NOMO-1 treated with dmso at 0.1 percent for 144 hours (cell line): Measurements from ENCODE around the gene RBM25.
A peak's percentile ranks its signal among the peaks of the same experiment; 100 is the strongest.

ENCODE experiments used
- DNase-seq: peaks from one replicate; lab custom pipeline; 2025; ENCODE audit not compliant: unreplicated experiment; lab: John Stamatoyannopoulos, UW

The RBM25 gene

GRCh38 chr14:73102806-73103497 lies 44.6 kb downstream of the RBM25 start:
- DNase-seq: no peak

GRCh38 chr14:73105050-73105449 lies 46.7 kb downstream of the RBM25 start:
- DNase-seq: no peak

GRCh38 chr14:73105727-73106126 lies 47.4 kb downstream of the RBM25 start:
- DNase-seq: no peak

GRCh38 chr14:73116079-73116665 lies 57.8 kb downstream of the RBM25 start:
- no peak for DNase-seq

DNA sequence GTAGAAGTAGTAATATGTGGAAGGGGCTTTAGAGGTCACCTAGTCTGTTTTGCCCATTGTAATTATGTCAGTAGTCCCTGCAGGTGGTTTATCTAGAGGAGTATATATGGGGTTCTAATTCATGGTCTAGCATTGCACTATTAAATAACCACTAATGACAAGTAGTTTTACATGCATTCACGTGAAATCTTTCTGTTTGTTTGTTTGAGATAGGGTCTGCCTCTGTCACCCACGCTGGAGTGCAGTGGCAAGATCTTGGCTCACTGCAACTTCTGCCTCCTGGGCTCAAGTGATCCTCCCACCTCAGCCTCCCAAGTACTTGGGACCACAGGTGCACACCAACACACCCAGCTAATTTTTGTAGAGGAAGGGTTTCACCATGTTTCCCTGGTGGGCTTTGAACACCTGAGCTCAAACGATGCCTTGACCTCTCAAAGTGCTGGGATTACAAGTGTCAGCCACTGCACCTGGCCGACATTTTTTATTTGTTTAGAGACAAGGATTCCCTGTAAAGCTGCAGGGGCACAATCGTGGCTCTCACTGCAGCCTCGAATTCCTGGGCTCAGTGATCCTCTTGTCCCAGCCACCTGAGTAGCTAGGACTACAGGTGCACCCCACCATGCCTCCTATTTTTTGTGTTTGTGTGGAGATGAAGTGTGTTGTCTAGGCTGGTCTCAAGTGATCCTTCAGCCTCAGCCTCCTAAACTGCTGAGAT lies 66.0 kb downstream of the RBM25 start:
- no peak for DNase-seq

DNA sequence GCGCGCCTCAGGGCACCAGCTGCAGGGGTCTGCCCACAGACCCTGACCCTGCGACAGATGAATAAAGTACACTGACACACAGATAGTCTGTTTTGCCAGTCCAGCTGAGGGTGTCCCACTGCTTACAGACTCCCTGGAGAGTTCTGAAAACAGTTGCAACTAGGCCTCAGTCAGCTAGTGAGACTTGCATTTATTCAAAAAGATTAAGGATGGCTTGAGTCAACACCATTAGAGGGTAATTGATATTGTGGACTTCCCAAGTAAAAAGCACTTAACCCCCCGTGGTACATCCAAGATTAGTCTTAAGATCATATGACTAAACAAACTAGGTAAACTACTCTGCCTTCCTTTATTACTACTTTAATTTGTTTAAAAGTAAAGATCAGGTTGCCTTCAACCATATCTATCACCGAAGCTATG lies 66.8 kb downstream of the RBM25 start:
- DNase-seq: no peak

- DNase-seq: no peak
Observed at GRCh38 chr14:73125746-73126145, 67.4 kb downstream of the RBM25 start.

GRCh38 chr14:73133795-73134194 lies 75.5 kb downstream of the RBM25 start:
- DNase-seq: no peak

- DNase-seq: no peak
Observed at GRCh38 chr14:73136085-73136386, 77.7 kb downstream of the RBM25 start.

DNA sequence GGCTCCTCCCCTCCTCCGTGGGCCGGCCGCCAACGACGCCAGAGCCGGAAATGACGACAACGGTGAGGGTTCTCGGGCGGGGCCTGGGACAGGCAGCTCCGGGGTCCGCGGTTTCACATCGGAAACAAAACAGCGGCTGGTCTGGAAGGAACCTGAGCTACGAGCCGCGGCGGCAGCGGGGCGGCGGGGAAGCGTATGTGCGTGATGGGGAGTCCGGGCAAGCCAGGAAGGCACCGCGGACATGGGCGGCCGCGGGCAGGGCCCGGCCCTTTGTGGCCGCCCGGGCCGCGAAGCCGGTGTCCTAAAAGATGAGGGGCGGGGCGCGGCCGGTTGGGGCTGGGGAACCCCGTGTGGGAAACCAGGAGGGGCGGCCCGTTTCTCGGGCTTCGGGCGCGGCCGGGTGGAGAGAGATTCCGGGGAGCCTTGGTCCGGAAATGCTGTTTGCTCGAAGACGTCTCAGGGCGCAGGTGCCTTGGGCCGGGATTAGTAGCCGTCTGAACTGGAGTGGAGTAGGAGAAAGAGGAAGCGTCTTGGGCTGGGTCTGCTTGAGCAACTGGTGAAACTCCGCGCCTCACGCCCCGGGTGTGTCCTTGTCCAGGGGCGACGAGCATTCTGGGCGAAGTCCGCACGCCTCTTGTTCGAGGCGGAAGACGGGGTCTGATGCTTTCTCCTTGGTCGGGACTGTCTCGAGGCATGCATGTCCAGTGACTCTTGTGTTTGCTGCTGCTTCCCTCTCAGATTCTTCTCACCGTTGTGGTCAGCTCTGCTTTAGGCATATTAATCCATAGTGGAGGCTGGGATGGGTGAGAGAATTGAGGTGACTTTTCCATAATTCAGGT lies 78.3 kb downstream of the RBM25 start, which contains the start of gene PSEN1:
TSS of gene PSEN1 (plus strand) at position 121 of the 839 bp plus-strand sequence. CDS start 11,513 bp downstream, outside the sequence.
- peak; percentile 95 for DNase-seq

- no peak for DNase-seq
Observed at GRCh38 chr14:73140811-73141323, 82.5 kb downstream of the RBM25 start.

DNA sequence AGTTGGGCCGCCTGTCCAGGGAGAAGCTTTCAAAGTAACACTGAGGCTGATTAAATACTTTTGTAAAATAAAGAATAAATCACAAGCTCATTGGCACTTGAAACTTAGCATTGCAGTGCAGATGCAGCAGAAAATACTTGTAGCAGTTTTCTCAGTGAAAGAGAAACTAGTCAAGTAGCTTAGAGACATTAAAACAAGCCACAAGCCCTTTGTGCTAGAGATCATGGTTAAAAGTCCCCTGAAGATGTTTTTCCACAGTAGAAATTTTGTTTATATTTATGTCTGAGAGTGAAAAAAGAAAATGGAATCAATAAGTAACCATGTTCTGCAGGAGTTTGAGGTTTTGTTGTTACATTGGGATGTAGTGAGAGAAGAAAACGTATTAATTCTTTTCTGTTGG lies 83.9 kb downstream of the RBM25 start:
- no peak for DNase-seq

DNA sequence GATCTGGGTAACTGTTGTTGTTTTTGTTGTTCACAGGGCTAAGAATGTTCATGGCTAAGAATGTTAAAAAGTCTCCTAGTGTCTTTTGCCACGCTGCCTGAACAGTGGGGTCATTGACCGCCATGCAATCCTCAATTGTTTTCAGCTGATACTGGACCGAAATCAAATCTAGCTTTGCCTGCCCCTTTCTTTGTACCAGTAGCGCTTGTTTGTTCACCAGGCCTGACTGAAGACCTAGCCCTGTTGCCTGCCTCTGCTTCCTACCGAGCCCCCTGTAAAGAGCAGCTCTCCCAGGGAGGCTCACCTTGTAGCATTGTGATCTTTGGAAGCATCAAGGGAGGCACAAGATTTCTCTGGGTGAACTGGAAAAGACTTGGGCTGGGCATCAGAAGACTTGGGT lies 84.7 kb downstream of the RBM25 start:
- DNase-seq: no peak

- DNase-seq: no peak
Observed at GRCh38 chr14:73143617-73144016, 85.3 kb downstream of the RBM25 start.

GRCh38 chr14:73145371-73145770 lies 87.0 kb downstream of the RBM25 start:
- no peak for DNase-seq

GRCh38 chr14:73146111-73146510 lies 87.8 kb downstream of the RBM25 start:
- DNase-seq: no peak

- no peak for DNase-seq
Observed at GRCh38 chr14:73149753-73150152, 91.4 kb downstream of the RBM25 start.

DNA sequence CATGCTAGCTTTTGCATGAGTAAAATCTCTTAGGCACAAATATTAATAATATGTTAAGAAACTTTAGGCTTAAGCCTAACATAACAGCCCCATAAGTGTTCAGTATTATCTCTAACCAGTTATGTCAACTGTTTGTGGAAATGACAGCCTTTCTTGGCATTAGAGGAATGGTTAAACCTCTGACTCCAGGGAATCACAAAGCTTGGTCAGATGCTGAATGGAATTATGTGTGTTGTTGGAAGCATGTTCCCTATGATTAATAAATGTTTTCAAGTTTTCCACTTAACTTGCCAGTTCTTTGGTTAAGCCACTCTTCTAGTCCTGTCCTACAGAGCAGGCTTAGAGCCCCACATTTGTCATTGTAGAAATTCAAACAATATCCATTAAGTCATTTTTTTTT lies 94.9 kb downstream of the RBM25 start:
- DNase-seq: no peak

DNA sequence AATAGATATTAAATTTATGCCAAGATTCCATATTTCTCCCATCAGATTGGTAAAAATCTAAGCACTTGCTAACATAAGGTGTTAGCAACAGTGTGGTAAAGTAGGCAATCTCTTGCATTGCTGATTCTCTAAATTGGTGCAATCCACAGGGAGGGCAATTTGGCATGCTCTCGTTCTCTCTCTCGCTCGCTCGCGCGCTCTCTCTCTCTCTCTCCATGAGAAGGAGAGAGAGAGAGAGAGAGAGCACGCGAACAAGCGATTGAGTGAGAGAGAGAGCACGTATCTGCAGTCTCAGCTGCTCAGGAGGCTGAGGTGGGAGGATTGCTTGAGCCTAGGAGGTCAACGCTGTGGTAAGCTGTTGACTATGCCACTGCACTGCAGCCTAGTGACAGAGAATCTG lies 103.9 kb downstream of the RBM25 start:
- DNase-seq: no peak

DNA sequence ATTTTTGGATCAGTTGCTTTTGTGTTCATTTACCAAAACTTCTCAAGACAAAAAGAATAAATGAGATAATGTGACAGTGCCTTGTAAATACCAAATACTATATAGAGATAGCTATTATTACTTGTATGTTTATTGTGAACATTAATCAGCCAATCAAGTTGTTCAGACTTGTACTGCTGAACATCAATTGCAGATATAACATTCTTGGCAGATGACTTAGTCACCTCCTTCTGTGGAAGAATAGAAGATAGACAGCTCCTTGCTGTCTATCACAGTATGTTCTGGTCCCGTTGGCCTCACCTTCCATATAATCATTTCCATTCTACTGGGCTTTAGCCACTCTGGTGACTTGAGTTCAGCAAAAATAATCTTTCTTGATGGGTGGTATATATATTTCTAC lies 108.1 kb downstream of the RBM25 start:
- no peak for DNase-seq

DNA sequence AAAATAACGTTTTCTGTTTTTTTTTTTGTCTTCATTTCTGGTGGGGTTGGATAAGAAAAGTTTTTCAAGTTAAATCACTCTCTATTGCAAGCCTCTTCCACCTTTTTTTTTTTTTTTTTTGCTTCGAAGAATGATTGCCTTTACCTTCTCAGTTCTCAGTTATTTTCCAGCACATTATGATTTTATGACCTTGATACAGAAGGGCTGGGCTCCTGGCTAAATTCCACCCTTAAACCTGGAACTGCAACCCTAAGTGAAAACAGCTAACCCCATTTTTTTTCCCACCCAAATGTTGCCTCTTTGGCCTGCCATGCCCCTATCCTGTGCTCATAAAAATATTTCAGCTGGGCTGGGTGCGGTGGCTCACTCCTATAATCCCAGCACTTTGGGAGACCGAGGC lies 109.4 kb downstream of the RBM25 start:
- no peak for DNase-seq
